Transverse colon (tissue), 4 donors: Measurements from ENCODE around the gene GDF9.

Experiments used
- CTCF ChIP-seq, 5 experiments: fragments of 200-600 bp in 3 of 5; fragments of 450-650 bp in 2 of 5; sonication (generic) in 3 of 5; IDR thresholded peaks; 1 replicate in 2 of 5; 2 replicates in 3 of 5; pipeline ENCODE4 v1.5.1; 2016 to 2017; ENCODE audit warnings: antibody characterized with exemption in 5 of 5, inconsistent platforms in 3 of 5, mild to moderate bottlenecking in 2 of 5, moderate library complexity in 1 of 5
- EP300 ChIP-seq: sonication (generic); formaldehyde crosslinking; IDR thresholded peaks from one replicate; pipeline ENCODE4 v1.6.1; 2017; ENCODE audit warnings: antibody characterized with exemption, low read depth
- POLR2A ChIP-seq: fragments of 450-650 bp; IDR thresholded peaks from one replicate; pipeline ENCODE4 v1.6.1; 2016; ENCODE audit warnings: antibody characterized with exemption, mild to moderate bottlenecking, moderate library complexity
- POLR2AphosphoS5 ChIP-seq, 3 donors: sonication (generic); formaldehyde crosslinking; IDR thresholded peaks; one replicate each; pipeline ENCODE4 v1.6.1; 2016; ENCODE audit warnings: antibody characterized with exemption in 3 of 3

DNA sequence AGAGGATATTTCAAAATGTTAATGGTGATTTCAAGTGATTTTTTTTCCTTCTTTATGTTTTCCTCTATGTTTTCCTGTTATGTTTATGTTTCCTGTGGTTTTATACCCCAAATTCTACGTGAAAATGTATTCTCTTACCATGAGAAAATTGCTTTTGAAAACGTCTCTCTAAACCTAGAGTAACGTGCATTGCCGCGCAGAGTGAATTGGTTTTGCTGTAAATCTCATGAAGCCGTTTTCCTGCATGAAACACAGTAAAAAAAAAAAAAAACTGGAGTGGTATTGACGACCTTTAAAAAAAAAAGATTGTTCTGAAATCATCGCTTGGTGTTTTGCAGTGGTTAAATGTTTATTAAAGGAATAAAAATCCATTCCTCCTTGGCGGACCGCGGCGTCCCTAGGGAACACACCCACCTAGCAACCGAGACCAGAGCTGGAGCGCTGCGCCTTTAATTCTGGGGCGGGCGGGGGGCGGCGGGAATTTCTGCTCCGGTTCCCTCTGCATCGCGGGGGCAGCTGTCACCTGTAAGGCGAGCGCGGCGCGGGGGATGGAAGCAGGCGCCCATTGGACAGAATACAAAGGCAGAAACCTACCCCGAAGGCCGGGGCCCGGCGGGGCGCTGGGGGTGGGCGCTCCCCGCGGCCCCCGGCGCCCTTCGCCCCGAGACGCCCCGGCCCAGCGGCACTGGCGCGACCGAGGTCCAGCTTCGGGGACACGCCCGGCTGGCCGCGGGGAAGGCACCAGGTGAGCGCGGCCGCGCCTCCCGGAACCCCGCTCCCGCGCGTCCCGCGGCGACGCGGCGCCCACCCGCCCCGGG, 53.3 kb downstream of the GDF9 start, which contains the start of gene SOWAHA:
- TF ChIP-seq CTCF (IDR thresholded peaks at IDR 0.05) (no peak), POLR2AphosphoS5 (IDR thresholded peaks at IDR 0.05) (no peak), POLR2A (no peak), EP300 (no peak)
